ENCODE results near the gene KIAA1958.

GRCh38 chr9:112654282-112654681 is 167.7 kb downstream of the KIAA1958 start:
- TF ChIP-seq, protein P1, sequence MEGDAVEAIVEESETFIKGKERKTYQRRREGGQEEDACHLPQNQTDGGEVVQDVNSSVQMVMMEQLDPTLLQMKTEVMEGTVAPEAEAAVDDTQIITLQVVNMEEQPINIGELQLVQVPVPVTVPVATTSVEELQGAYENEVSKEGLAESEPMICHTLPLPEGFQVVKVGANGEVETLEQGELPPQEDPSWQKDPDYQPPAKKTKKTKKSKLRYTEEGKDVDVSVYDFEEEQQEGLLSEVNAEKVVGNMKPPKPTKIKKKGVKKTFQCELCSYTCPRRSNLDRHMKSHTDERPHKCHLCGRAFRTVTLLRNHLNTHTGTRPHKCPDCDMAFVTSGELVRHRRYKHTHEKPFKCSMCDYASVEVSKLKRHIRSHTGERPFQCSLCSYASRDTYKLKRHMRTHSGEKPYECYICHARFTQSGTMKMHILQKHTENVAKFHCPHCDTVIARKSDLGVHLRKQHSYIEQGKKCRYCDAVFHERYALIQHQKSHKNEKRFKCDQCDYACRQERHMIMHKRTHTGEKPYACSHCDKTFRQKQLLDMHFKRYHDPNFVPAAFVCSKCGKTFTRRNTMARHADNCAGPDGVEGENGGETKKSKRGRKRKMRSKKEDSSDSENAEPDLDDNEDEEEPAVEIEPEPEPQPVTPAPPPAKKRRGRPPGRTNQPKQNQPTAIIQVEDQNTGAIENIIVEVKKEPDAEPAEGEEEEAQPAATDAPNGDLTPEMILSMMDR (IDR thresholded peaks at IDR 0.05): no peak
- no peak for TF ChIP-seq POLR2A (IDR thresholded peaks at IDR 0.05)

Data from lower leg skin (tissue), 3 donors.